Lower lobe of right lung (tissue), 2 donors: ENCODE results near the gene CEP97. TPM values are rescaled to one million over a fixed set of nuclear protein-coding genes. Genes with fewer than 3 reads are reported as not detected.

ENCODE experiments used
- ATAC-seq, 2 donors: fragments of 200-7000 bp; cut with Tn5 transposase; one replicate each; pipeline ENCODE4 v1.9.1; 2020 to 2022; ENCODE audit warnings: mild to moderate bottlenecking in 2 of 2, moderate library complexity in 2 of 2
- DNase-seq: peaks from one replicate; pipeline ENCODE4 v3.0.0-alpha.2; 2020
- H3K27ac ChIP-seq: fragments of 200-600 bp; one replicate; pipeline ENCODE4 v1.8.0; 2022
- H3K27me3 ChIP-seq: fragments of 200-600 bp; one replicate; pipeline ENCODE4 v1.8.0; 2022; ENCODE audit warnings: low read depth
- H3K36me3 ChIP-seq: fragments of 200-600 bp; one replicate; pipeline ENCODE4 v1.8.0; 2022; ENCODE audit warnings: mild to moderate bottlenecking
- H3K4me1 ChIP-seq: fragments of 200-600 bp; one replicate; pipeline ENCODE4 v1.8.0; 2022
- H3K4me3 ChIP-seq: fragments of 200-600 bp; one replicate; pipeline ENCODE4 v1.8.0; 2022; ENCODE audit warnings: mild to moderate bottlenecking
- H3K9me3 ChIP-seq: fragments of 200-600 bp; one replicate; pipeline ENCODE4 v1.8.0; 2022
- CTCF ChIP-seq: fragments of 200-600 bp; IDR thresholded peaks from one replicate; pipeline ENCODE4 v1.8.0; 2022; ENCODE audit warnings: antibody characterized with exemption, mild to moderate bottlenecking
- intact Hi-C: fragments of 100-400 bp; cut with DNase I; formaldehyde crosslinking; loops from one replicate; pipeline ENCODE4 v1.11.0; 2022
- total RNA-seq: library from RNA; stranded (reverse); fragmentation: NEBNext Ultra II Directional; extraction: Animal tissue kit (Norgen Biotek cat#: 25700); gene quantifications from one replicate; pipeline ENCODE4 v1.2.1, GENCODE V29; 2021
- donor health status: DM: no; HTN: yes; CAD: no; lungs with severe emphysema.

The CEP97 gene
- total RNA-seq, 1 donor from 2014 or later, result 8.0 TPM

DNA sequence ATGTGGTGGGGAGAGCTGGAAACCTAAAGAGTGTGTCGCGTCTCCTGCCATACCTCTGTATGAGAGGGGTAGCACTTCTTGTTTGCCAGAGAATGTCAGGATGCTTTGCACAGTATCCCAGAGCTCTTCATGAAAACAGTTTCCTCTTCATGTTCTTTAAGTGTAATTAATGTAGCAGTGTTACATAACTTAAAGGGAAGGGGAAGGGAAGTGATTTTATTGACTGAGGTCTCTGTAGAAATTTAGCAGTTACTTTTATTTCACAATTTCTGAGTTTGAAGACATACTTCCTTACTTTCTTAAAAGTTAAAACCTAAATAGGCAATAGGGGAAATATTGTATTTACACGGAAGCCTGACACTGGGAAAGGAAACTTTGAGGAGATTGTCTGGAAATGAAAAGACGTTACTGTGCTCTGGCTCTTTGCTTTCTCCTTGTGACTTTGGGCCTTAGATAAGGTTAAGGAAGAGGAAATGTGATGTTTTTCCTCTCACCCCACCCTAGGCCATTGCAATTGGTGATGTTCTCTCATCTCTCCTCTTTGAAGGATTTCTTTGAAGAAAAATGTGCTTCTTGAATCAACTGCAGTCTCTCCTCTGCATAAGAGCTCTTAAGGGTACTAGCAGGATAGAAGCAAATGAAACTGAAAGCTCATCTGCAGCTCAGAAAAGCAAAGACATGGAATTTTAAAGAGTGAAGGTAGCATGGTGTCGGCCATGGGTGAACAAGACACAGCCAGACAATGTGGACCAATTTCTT is 60.6 kb downstream of the CEP97 start:
- no peak for TF ChIP-seq CTCF
- H3K27ac ChIP-seq, result peak overlapping the region; percentile 42
- H3K27me3 ChIP-seq, result no peaks in the 10 kb centered on the region
- H3K36me3 ChIP-seq, result peaks cover 53% of the 10 kb centered on the region
- intact Hi-C loops, result no loop called here
- ATAC-seq (peak; percentile 39 to 62), DNase-seq (no peak)
- H3K4me1 ChIP-seq, result peaks cover 36% of the 10 kb centered on the region
- no peaks in the 10 kb centered on the region for H3K9me3 ChIP-seq
- peak overlapping the region; percentile 27 for H3K4me3 ChIP-seq

DNA sequence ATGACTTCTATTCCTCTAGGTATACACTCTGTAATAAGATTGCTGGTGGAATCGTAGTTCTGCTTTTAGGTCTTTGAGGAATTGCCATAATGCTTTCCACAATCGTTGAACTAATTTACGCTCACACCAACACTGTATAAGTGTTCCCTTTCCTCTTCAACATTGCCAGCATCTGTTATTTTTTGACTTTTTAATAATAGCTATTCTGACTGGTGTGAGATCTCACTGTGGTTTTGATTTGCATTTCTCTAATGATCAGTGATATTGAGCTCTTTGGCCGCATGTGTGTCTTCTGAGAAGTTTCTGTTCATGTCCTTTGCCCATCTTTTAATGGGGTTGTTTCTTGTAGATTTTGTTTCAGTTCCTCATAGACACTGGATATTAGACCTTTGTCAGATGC is 67.4 kb downstream of the CEP97 start:
- ATAC-seq (no peak), DNase-seq (no peak)
- H3K4me3 ChIP-seq, result no peak overlapping the region
- no peaks in the 10 kb centered on the region for H3K27me3 ChIP-seq
- H3K36me3 ChIP-seq, result peaks cover 45% of the 10 kb centered on the region
- no peak for TF ChIP-seq CTCF
- no peaks in the 10 kb centered on the region for H3K4me1 ChIP-seq
- intact Hi-C loops, result no loop called here
- H3K9me3 ChIP-seq, result peaks cover 6% of the 10 kb centered on the region
- H3K27ac ChIP-seq, result no peak overlapping the region

DNA sequence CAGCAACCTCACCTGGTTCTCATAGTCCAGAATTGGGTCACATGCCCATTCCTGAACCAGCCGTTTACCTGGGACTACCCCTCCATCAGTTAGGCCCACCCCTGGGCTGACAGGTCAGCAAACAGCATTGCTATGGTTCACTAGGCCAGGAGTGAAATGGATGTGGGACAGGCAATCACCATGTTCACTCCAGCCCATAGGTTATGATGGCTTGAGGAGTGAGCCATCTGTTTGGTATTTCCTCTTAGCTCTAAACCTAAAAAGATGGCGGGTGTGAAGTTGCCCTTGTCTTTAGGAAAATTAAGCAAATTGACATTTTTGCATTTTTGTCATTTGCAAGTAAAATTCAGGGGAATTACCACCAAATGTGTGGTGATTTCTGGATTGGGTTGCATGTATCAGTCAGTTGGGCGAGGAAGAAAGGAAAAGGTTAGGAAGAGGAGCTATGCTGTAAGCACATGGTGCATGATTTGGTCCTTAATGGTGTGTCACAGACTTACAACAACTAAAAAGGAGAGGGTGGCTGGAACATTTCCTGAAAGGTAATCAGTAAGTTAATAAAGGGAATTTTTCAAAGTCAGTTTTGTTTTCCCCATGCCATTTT is 71.8 kb downstream of the CEP97 start:
- no peak overlapping the region for H3K4me3 ChIP-seq
- intact Hi-C loops, result no loop called here
- no peak for TF ChIP-seq CTCF
- H3K27ac ChIP-seq, result no peak overlapping the region
- H3K4me1 ChIP-seq, result no peaks in the 10 kb centered on the region
- no peaks in the 10 kb centered on the region for H3K27me3 ChIP-seq
- ATAC-seq (no peak), DNase-seq (no peak)
- H3K9me3 ChIP-seq, result peaks cover 6% of the 10 kb centered on the region
- H3K36me3 ChIP-seq, result peaks cover 19% of the 10 kb centered on the region

- peaks cover 20% of the 10 kb centered on the region for H3K36me3 ChIP-seq
- TF ChIP-seq CTCF, result no peak
- no peak for DNase-seq
- intact Hi-C loops, result no loop called here
- no peak overlapping the region for H3K27ac ChIP-seq
- no peaks in the 10 kb centered on the region for H3K4me1 ChIP-seq
- no peaks in the 10 kb centered on the region for H3K9me3 ChIP-seq
- no peak for ATAC-seq
- no peaks in the 10 kb centered on the region for H3K27me3 ChIP-seq
- no peak overlapping the region for H3K4me3 ChIP-seq
Measured at GRCh38 chr3:101801174-101801573, 76.8 kb downstream of the CEP97 start.

- no peak for DNase-seq
- H3K4me1 ChIP-seq, result no peaks in the 10 kb centered on the region
- no peaks in the 10 kb centered on the region for H3K9me3 ChIP-seq
- H3K27ac ChIP-seq, result no peak overlapping the region
- no peak for TF ChIP-seq CTCF
- intact Hi-C loops, result no loop called here
- H3K36me3 ChIP-seq, result peaks cover 19% of the 10 kb centered on the region
- no peak for ATAC-seq
- H3K27me3 ChIP-seq, result no peaks in the 10 kb centered on the region
- H3K4me3 ChIP-seq, result no peak overlapping the region
Measured at GRCh38 chr3:101802179-101802578, 77.8 kb downstream of the CEP97 start.
